Effector memory CD8-positive, alpha-beta T cell (primary cell): ENCODE results near the gene KRTAP9-8.
A peak's percentile ranks its signal among the peaks of the same experiment; 100 is the strongest.
"Not testable (repeated sequence)": the region's sequence is repeated elsewhere in the genome, so short reads cannot be mapped to it uniquely, and the experiment has no call there.

Experiments
- ATAC-seq: fragments of 150-1000 bp; cut with Tn5 transposase; replicated peaks from 2 replicates; pipeline ENCODE4 v1.10.0; 2021; ENCODE audit warnings: mild to moderate bottlenecking, moderate library complexity
- DNase-seq, 3 experiments: peaks; one replicate each; pipeline ENCODE4 v3.0.0; 2021
- H3K27ac Mint-ChIP-seq, 2 donors: one replicate each; pipeline ENCODE4 v1.8.0; 2022; ENCODE audit warnings: mild to moderate bottlenecking in 2 of 2, mixed read lengths in 2 of 2, moderate library complexity in 2 of 2
- H3K27me3 Mint-ChIP-seq, 2 donors: one replicate each; pipeline ENCODE4 v1.8.0; 2022; ENCODE audit warnings: mixed read lengths in 2 of 2
- H3K36me3 Mint-ChIP-seq: one replicate; pipeline ENCODE4 v1.8.0; 2022; ENCODE audit warnings: mild to moderate bottlenecking, moderate library complexity, mixed read lengths; ENCODE audit not compliant: insufficient read depth
- H3K4me1 Mint-ChIP-seq, 2 donors: one replicate each; pipeline ENCODE4 v1.8.0; 2022; ENCODE audit warnings: low read depth in 2 of 2, mixed read lengths in 2 of 2
- H3K4me3 Mint-ChIP-seq, 2 donors: one replicate each; pipeline ENCODE4 v1.8.0; 2022; ENCODE audit warnings: mild to moderate bottlenecking in 2 of 2, mixed read lengths in 2 of 2, moderate library complexity in 2 of 2
- H3K9me3 Mint-ChIP-seq, 2 donors: one replicate each; pipeline ENCODE4 v1.8.0; 2022; ENCODE audit warnings: mixed read lengths in 2 of 2
- total RNA-seq, 9 experiments: gene quantifications; one replicate each; lab custom pipeline; 2026; lab: John Stamatoyannopoulos, UW

The KRTAP9-8 gene, protein sequence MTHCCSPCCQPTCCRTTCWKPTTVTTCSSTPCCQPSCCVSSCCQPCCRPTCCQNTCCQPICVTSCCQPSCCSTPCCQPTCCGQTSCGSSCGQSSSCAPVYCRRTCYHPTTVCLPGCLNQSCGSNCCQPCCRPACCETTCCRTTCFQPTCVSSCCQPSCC
- total RNA-seq, result 0 reads per million in 9 experiments

DNA sequence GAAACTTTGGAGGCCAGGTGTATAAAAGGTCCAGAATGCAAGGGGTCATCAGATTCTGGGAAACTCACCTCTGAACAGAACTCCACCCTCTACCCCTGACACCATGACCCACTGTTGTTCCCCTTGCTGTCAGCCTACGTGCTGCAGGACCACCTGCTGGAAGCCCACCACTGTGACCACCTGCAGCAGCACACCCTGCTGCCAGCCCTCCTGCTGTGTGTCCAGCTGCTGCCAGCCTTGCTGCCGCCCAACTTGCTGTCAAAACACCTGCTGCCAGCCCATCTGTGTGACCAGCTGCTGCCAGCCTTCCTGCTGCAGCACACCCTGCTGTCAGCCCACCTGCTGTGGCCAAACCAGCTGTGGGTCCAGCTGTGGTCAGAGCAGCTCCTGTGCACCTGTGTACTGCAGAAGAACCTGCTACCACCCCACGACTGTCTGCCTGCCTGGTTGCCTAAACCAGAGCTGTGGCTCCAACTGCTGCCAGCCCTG lies at the start of gene KRTAP9-8:
Gene KRTAP9-8, plus strand, starts transcription at position 51 of the 489 bp plus-strand sequence. Its CDS starts 53 bp downstream, at position 104.
- not testable (repeated sequence) for H3K9me3 Mint-ChIP-seq, H3K27ac Mint-ChIP-seq, H3K4me1 Mint-ChIP-seq, DNase-seq, ATAC-seq, H3K36me3 Mint-ChIP-seq, H3K4me3 Mint-ChIP-seq
- peaks cover 56 to 79% of the 10 kb centered on the region in 2 donors for H3K27me3 Mint-ChIP-seq

DNA sequence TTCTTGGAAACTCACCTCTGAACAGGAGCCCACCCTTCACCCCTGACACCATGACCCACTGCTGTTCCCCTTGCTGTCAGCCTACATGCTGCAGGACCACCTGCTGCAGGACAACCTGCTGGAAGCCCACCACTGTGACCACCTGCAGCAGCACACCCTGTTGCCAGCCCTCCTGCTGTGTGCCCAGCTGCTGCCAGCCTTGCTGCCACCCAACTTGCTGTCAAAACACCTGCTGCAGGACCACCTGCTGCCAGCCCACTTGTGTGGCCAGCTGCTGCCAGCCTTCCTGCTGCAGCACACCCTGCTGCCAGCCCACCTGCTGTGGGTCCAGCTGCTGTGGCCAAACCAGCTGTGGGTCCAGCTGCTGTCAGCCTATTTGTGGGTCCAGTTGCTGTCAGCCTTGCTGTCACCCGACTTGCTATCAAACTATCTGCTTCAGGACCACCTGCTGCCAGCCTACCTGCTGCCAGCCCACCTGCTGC lies 47.9 kb upstream of the KRTAP9-8 start, which contains the start of gene KRTAP9-1:
Gene KRTAP9-1, plus strand, starts transcription at position 51 of the 482 bp plus-strand sequence. Its CDS starts 0 bp downstream, at position 51.
- peaks cover 41 to 59% of the 10 kb centered on the region in 2 donors for H3K27me3 Mint-ChIP-seq
- H3K9me3 Mint-ChIP-seq, H3K36me3 Mint-ChIP-seq, H3K27ac Mint-ChIP-seq, ATAC-seq, H3K4me1 Mint-ChIP-seq, DNase-seq, H3K4me3 Mint-ChIP-seq: not testable (repeated sequence)

DNA sequence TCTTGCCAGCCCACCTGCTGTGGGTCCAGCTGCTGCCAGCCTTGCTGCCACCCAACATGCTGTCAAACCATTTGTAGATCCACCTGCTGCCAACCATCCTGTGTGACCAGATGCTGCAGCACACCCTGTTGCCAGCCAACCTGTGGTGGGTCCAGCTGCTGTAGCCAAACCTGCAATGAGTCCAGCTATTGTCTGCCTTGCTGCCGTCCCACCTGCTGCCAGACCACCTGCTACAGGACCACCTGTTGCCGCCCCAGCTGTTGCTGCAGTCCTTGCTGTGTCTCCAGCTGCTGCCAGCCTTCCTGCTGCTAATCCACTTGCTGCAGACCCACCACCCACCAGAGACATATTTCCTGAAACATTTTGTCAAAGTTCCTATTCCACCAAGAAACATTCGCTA lies 47.5 kb upstream of the KRTAP9-8 start:
- Mint-ChIP-seq H3K4me3 (no peak overlapping the region), H3K36me3 (no peaks in the 10 kb centered on the region), H3K27me3 (peaks cover 41 to 55% of the 10 kb centered on the region in 2 donors), H3K4me1 (peaks cover 0 to 2% of the 10 kb centered on the region in 2 donors), H3K27ac (no peak overlapping the region), H3K9me3 (no peaks in the 10 kb centered on the region)
- no peak for DNase-seq
- no peak for ATAC-seq

DNA sequence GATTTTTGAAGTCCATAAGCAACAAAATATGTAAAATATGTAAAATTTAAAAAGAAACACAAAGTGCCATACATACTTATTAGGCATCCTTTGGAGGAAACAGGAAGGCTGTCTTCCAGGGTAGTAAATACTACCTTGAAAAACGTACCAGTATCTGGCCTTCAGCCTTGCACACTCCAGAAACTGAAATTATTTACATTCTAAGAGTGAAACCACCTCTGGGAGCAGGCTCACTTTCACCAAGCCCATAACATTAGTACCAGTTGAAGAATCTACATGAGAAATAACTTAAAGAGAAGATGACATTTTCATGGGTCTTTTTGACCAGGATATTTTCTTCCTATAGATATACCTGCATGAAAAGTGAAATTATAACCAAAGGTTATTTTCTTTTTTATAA lies 41.7 kb upstream of the KRTAP9-8 start:
- no peaks in the 10 kb centered on the region for H3K9me3 Mint-ChIP-seq
- no peak for ATAC-seq
- H3K27ac Mint-ChIP-seq, result no peak overlapping the region
- H3K27me3 Mint-ChIP-seq, result peaks cover 27 to 39% of the 10 kb centered on the region in 2 donors
- no peak for DNase-seq
- no peak overlapping the region for H3K4me3 Mint-ChIP-seq
- H3K4me1 Mint-ChIP-seq, result no peaks in the 10 kb centered on the region
- H3K36me3 Mint-ChIP-seq, result no peaks in the 10 kb centered on the region

DNA sequence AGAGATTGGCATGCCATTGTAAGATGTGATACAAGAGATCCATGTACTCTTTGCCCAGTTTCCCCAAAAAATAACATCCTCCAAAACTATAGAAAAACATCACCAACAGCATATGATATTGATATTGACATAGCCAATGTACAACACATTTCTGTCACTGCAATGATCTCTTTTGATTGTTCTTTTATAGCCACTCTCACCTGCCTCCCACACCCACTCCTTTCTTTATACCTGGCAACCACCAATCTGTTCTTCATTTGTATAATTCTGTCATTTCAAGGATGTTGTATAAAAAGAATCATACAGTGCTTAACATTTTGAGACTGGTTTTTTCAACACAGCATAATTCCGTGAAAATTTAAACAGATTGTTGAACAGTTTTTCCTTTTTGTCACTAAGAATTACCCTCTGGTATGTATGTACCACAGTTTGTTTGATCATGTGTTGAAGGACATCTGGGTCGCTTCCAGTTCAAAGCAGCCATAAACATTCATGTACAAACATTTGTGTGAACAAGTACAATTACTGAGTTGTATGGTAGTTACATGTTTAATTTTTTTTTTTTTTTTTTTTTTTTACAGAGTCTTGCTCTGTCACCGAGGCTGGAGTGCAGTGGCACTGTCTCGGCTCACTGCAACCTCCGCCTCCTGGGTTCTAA lies 38.2 kb upstream of the KRTAP9-8 start:
- DNase-seq (no peak), ATAC-seq (no peak)
- peaks cover 16 to 21% of the 10 kb centered on the region in 2 donors for H3K27me3 Mint-ChIP-seq
- no peaks in the 10 kb centered on the region for H3K4me1 Mint-ChIP-seq
- H3K4me3 Mint-ChIP-seq, result no peak overlapping the region
- no peaks in the 10 kb centered on the region for H3K36me3 Mint-ChIP-seq
- no peak overlapping the region for H3K27ac Mint-ChIP-seq
- no peaks in the 10 kb centered on the region for H3K9me3 Mint-ChIP-seq

DNA sequence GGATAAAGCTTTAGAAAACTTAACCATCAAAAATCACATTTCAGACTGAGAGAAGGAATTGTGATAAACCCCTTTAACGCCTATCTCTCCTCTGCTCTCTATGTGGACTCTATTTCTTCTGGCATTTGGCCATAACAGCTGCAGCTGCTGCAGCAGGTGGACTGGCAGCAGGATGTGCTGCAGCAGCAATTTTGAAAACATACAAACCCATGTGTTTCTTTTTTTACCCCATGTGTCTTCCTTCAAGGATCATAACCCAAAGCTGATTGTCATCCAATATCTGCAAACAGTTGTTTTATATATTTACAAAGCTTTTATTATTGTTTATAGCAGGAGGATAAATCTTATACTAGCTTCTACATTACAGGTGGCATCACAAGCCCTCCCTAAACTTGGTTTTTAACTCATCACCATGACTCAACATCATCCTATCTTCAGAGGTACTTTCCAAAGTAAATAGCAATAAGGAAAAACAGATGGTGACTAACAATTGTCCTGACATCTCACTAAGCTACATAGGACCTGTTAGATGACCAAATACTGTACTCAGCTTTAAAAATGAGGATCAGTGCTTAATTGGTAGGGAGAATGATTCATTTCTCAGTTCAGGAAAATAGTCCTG lies 25.8 kb upstream of the KRTAP9-8 start:
- no peaks in the 10 kb centered on the region for H3K36me3 Mint-ChIP-seq
- H3K9me3 Mint-ChIP-seq, result no peaks in the 10 kb centered on the region
- DNase-seq (no peak), ATAC-seq (no peak)
- H3K4me3 Mint-ChIP-seq, result no peak overlapping the region
- no peak overlapping the region for H3K27ac Mint-ChIP-seq
- H3K27me3 Mint-ChIP-seq, result peaks cover 62 to 85% of the 10 kb centered on the region in 2 donors
- H3K4me1 Mint-ChIP-seq, result no peaks in the 10 kb centered on the region

DNA sequence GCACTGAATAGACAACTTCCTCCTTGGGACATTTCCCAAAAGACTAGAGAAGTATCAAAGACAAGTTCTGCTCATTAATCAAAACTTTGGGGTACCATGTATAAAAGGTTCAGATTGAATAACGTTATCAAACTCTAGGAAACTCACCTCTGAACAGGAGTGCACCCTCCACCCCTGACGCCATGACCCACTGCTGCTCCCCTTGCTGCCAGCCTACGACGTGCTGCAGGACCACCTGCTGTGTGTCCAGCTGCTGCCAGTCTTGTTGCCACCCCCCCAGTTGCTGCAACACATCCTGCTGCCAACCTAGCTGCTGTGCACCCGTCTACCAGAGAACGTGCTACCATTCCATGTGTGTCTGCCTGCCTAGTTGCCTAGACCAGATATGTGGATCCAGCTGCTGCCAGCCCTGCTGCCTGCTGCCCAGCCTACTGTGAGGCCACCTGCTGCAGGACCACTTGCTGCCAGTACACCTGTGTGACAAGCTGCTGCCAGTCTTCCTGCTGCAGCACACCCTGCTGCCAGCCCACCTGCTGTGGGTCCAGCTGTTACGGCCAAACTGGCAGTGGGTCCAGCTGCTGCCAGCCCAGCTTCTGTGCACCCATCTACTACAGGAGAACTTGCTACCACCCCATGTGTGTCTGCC lies 25.2 kb upstream of the KRTAP9-8 start:
- Mint-ChIP-seq H3K27me3 (peaks cover 66 to 89% of the 10 kb centered on the region in 2 donors), H3K27ac (peak overlapping the region in 1 of 2 donors; percentile 57), H3K4me3 (no peak overlapping the region), H3K4me1 (no peaks in the 10 kb centered on the region), H3K36me3 (no peaks in the 10 kb centered on the region), H3K9me3 (no peaks in the 10 kb centered on the region)
- DNase-seq, result no peak
- no peak for ATAC-seq

DNA sequence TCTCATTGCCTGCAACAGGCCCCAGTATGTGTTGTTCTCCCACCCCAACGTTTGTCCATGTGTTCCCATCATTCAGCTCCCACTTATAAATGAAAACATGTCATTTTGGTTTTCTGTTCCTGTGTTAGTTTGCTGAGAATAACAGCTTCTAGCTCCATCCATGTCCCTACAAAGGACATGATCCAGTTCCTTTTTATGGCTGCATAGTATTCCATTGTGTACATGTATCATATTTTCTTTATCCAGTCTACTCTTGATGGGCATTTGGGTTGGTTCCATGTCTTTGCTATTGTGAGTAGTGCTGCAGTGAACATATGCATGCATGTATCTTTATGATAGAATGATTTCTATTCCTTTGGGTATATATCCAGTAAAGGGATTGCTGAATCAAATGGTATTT lies 22.1 kb upstream of the KRTAP9-8 start:
- no peak for ATAC-seq
- no peak overlapping the region for H3K27ac Mint-ChIP-seq
- no peak for DNase-seq
- no peaks in the 10 kb centered on the region for H3K9me3 Mint-ChIP-seq
- no peaks in the 10 kb centered on the region for H3K36me3 Mint-ChIP-seq
- H3K4me3 Mint-ChIP-seq, result no peak overlapping the region
- peaks cover 58 to 62% of the 10 kb centered on the region in 2 donors for H3K27me3 Mint-ChIP-seq
- H3K4me1 Mint-ChIP-seq, result no peaks in the 10 kb centered on the region

DNA sequence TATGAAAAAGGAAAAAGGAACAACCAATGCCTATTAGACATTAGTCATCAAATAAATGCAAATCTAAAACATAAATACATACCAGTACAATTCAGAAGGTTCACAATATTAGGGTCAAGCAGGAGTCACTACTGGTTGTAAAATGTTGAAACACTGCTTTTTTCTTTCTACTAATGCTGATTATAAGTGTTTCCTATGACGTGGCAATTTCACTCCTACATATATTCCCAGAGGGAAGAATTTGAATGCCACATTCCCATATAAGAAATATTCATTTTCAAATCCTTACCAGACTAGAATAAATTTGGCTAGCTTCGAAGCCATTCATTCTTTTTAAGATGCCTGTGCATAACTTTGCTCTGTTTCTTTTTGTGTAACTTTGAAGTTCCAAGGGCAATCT lies 14.0 kb upstream of the KRTAP9-8 start:
- Mint-ChIP-seq H3K9me3 (no peaks in the 10 kb centered on the region), H3K27ac (no peak overlapping the region), H3K4me3 (no peak overlapping the region), H3K27me3 (peaks cover 15 to 16% of the 10 kb centered on the region in 2 donors), H3K36me3 (no peaks in the 10 kb centered on the region), H3K4me1 (no peaks in the 10 kb centered on the region)
- ATAC-seq (no peak), DNase-seq (no peak)

DNA sequence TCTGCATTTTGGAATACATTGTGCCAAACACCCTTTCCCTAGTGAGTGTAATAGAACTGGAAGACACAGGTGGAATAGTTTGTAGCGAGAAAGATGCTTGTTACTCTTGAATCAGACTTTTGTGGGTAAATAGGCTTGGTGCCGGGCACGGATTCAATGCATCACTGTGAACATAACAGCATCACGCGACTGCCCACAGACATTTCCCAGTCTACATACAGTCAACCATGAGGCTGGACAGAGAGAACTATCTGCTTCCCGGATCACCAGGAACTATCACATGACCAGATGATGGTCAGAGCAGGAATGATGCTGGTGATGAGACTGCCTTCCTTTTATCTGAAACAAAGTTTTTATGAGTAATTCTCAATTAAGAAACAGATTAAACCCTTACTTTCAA lies 11.7 kb upstream of the KRTAP9-8 start:
- Mint-ChIP-seq H3K27me3 (peaks cover 14 to 15% of the 10 kb centered on the region in 2 donors), H3K4me1 (no peaks in the 10 kb centered on the region), H3K36me3 (no peaks in the 10 kb centered on the region), H3K4me3 (no peak overlapping the region), H3K27ac (no peak overlapping the region), H3K9me3 (no peaks in the 10 kb centered on the region)
- ATAC-seq (no peak), DNase-seq (no peak)

DNA sequence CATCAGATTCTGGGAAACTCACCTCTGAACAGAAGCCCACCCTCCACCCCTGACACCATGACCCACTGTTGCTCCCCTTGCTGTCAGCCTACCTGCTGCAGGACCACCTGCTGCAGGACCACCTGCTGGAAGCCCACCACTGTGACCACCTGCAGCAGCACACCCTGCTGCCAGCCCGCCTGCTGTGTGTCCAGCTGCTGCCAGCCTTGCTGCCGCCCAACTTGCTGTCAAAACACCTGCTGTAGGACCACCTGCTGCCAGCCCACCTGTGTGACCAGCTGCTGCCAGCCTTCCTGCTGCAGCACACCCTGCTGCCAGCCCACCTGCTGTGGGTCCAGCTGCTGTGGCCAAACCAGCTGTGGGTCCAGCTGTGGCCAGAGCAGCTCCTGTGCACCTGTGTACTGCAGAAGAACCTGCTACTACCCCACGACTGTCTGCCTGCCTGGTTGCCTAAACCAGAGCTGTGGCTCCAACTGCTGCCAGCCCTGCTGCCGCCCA lies 11.2 kb upstream of the KRTAP9-8 start, which contains the start of gene KRTAP9-2:
Gene KRTAP9-2, plus strand, starts transcription at position 51 of the 498 bp plus-strand sequence. Its CDS starts 7 bp downstream, at position 58.
- not testable (repeated sequence) for H3K4me1 Mint-ChIP-seq, H3K9me3 Mint-ChIP-seq, H3K36me3 Mint-ChIP-seq, ATAC-seq, H3K4me3 Mint-ChIP-seq, H3K27ac Mint-ChIP-seq, DNase-seq
- peaks cover 14 to 15% of the 10 kb centered on the region in 2 donors for H3K27me3 Mint-ChIP-seq

DNA sequence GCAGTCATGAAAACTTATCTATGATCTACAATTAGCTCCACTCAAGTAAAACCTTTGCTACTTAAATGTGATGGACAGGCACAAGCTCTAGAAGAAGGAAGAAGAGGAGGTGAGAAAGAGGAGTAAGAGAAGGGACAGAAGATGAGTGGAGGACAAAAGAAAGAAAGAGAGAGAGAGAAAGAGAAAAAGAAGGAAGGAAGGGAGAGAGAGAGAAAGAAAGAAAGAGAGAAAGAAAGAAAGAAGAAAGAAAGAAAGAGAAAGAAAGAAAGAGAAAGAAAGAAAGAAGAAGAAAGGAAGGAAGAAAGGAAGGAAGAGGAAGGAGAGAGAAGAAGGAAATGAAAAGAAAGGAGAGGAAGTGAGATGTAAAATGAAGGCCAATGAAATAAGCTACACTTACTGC lies 7.7 kb upstream of the KRTAP9-8 start:
- no peaks in the 10 kb centered on the region for H3K36me3 Mint-ChIP-seq
- DNase-seq (no peak), ATAC-seq (no peak)
- H3K4me3 Mint-ChIP-seq, result no peak overlapping the region
- H3K27ac Mint-ChIP-seq, result no peak overlapping the region
- no peaks in the 10 kb centered on the region for H3K9me3 Mint-ChIP-seq
- peaks cover 31 to 36% of the 10 kb centered on the region in 2 donors for H3K27me3 Mint-ChIP-seq
- no peaks in the 10 kb centered on the region for H3K4me1 Mint-ChIP-seq

DNA sequence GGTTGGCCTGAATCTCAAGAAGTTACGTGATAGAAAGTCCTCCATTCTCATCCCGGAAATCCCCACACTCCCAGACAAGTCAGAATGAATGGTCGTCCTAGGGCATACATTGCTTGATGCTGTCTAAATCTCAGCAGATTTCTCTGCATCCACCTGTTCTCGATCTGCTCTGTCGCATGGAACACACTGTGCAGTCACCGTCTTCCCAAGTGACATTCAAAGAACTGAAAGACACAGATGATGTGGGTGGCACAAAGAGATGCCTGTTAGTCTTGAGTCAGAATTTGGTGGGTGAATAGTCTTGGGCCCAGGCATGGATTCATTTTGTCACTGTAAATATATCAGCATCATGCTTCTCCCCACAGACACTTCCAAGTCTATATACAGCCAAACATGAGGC lies 6.1 kb upstream of the KRTAP9-8 start:
- peaks cover 45 to 46% of the 10 kb centered on the region in 2 donors for H3K27me3 Mint-ChIP-seq
- ATAC-seq (no peak), DNase-seq (no peak)
- H3K36me3 Mint-ChIP-seq, result no peaks in the 10 kb centered on the region
- no peak overlapping the region for H3K4me3 Mint-ChIP-seq
- H3K9me3 Mint-ChIP-seq, result no peaks in the 10 kb centered on the region
- H3K27ac Mint-ChIP-seq, result no peak overlapping the region
- H3K4me1 Mint-ChIP-seq, result no peaks in the 10 kb centered on the region
